Measurements from ENCODE around the gene DHRS4. TPM values are rescaled to one million over a fixed set of nuclear protein-coding genes. Genes with fewer than 3 reads are reported as not detected.
"Not testable (repeated sequence)": the region's sequence is repeated elsewhere in the genome, so short reads cannot be mapped to it uniquely, and the experiment has no call there.

DHRS4 gene
- polyA plus RNA-seq, 1 donor, result 20.9 TPM

DNA sequence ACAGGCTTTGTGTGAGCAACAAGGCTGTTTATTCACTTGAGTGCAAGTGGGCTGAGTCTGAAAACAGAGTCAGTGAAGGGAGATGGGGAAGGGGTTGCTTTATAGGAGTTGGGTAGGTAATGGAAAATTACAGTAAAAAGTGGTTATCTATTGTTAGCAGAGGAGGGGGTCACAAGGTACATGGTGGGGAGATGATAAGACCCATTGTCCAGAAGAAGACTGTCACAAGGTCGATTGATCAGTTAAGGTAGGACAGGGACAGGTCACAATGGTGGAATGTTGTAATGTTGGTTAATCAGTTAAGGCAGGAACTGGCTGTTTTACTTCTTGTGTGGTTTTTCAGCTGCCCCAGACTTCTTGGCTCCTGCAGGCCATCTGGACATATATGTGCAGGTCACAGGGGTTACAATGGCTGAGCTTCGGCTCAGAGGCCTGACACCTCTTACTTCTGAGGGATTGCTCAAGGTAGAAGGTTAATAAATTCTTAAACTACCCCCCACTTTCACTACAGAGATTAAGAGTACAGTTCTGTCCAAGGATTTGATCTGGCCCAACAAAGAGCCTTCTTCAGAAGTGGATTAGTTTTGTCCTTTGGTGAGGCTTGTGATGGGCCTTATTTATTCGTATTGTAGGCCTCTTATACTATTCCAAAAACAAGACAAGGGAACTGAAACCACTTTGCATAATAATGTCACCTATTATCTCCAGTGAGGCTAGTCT lies 13.8 kb upstream of the DHRS4 start:
- no peak for DNase-seq (ENCODE audit: low read depth)

DNA sequence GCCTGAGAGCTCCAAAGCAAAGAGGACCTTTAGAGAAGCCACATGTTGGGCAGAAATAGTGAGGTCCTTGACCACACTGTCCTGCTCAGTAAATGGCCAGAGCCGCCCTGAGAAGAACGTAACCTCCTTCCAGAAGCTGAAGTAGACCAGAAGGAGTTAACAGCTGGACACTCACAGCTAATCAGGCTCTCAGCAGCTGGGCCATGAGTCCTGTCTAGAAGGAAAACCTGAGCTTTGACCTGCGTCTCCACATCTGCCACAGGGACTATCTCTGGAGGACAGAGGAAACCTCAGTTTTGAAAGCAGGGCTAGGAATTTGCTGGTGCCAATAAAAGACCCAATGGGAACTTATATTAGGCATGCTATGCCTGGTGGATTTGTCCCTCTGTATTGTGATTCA lies 12.3 kb upstream of the DHRS4 start:
- no peak for DNase-seq (ENCODE audit: low read depth)

DNA sequence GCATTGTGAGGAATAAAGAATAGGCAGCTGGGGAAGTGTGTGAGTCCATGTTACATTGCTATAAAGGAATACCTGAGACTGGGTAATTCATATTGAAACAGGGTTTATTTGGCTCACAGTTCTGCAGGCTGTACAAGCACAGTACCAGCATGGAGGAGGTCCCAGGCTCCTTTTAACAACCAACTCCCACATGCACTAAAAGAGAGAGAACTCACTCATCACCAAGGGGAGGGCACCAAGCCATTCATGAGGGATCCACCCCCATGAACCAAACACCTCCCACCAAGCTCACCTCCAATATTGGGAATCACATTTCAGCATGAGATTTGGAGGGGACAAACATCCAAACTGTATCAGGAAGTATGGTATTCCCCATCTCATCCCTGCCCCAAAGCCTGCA lies 11.9 kb upstream of the DHRS4 start:
- DNase-seq (ENCODE audit: low read depth), result no peak

DNA sequence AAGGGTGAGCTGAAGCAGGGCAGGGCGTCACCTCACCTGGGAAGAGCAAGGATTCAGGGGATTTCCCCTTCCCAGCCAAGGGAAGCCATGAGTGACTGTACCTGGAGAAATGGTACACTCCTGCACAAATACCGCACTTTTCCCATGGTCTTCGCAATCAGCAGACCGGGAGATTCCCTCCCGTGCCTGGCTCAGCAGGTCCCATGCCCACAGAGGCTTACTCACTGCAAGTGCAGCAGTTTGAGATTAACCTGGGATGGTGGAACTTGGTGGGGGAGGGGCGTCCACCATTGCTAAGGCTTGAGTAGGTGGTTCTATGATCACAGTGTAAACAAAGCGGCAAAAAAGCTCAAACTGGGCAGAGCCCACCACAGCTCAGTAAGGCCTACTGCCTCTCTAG lies 11.0 kb upstream of the DHRS4 start:
- DNase-seq (ENCODE audit: low read depth), result no peak

DNA sequence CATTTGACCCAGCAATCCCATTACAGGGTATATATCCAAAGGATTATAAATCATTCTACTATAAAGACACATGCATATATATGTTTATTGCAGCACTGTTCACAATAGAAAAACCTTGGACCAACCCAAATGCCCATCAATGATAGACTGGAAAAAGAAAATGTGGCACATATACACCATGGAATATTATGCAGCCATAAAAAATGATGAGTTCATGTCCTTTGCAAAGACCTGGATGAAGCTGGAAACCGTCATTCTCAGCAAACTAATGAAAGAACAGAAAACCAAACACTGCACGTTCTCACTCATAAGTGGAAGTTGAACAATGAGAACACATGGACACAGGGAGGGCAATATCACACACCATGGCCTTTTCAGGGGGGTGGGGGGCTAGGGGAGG lies 4.5 kb upstream of the DHRS4 start:
- DNase-seq (ENCODE audit: low read depth), result not testable (repeated sequence)

DNA sequence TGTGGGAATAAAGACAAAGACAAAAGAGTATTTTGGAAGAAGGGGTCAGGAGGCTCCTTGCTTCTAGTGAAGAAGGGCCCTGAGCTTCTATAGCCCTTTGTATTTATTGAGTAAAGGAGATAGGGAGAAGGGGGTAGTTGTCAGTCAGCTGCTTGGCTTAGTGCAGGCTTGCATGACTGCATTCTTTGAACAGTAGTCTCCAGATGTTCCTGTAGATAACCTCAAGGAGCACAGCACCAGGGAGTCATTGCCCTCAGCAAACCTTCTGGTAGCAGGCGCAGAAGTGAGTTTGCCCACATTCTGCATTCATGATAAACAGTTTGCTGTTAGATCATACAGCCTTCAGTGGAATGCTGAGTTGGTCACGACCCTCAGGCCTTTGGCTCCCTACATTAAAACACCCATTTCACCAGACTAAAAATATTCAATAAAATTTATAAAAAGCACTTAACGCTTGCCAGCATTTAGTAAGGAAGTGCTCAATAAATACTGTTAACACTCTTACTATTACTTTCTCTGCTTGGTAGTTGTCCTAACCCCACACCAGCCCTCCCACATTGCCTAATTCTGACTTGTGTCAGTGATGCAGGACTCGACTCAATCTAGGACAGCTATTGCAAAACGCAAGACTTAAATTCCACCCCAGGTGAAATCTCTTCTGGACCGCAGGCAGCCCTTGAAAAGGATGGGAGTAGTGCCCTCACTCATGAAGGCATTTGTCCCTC lies 3.0 kb upstream of the DHRS4 start:
- DNase-seq (ENCODE audit: low read depth), result no peak

DNA sequence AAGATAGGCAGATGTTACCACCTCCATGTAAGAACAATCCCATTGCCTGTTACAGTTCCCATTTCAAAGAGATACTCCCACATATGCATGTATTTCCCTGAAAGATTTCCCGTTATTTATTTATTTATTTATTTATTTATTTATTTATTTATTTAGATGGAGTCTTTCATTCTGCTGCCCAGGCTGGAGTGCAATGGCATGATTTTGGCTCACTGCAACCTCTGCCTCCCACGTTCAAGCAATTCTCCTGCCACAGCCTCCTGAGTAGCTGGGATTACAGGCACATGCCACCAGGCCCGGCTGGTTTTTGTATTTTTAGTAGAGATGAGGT lies 2.5 kb upstream of the DHRS4 start:
- not testable (repeated sequence) for DNase-seq (ENCODE audit: low read depth)

DNA sequence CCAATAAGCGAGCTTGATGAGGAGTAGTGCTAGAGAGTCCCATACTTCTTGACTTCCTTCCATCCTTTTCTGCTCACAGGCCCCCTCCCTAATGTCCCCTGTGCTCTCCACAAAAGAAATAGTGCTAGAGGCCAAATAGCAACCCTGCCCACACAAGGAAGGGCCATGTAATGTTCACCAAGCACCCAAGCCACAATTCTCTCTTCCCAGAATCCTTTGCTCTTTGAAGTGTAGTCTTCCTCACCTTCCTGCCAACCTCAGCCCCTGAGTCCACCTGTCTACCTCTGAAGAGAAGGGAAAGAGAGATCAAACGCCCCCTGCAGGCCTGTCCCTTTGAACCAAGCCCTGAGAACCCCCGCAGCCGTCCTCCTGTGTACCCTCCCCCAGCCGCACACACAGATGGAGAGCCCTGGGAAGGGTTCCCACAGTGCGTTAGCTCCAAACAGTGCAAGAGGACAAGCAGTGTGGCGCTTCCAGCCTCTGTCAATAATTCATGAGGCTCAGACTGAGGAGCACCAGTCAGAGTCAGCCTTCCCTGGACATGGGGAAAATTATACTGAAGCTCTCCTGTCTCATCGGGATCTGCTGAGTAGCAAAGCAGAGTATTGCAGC lies 1.9 kb upstream of the DHRS4 start:
- DNase-seq (ENCODE audit: low read depth), result no peak

DNA sequence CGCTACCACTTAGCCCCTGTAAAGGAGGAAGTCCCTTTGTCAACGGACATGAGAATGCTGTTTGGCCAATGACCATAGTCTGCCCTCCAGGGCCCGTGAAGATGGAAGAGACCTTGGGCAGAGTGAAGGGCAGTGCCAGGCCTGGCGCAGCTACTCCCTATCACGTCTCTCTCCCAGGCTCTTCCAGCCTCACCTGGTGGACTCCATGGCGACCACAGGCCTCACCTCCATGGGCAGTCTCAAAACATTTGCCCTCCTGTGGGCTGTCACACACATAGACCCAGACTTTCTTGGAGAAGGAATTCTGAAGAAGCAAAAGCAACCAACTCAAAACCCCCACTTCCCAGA lies 480 bp upstream of the DHRS4 start:
- DNase-seq (ENCODE audit: low read depth), result not testable (repeated sequence)

DNA sequence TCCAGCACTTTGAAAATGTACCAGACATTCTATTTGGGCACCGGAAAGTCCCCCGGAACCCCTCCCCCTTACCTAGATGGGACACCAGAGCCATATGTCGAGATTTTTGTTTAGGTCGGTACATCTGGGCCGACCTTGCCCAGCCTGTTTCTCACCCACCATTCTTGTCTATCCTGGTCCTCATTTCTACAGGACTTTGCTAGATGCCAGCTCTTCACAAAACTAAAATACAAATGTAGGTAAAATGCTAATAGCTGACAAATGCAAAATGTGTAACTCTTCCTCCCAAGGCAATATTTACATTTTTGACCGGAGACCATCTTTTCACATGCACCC lies 677 bp downstream of the DHRS4 start:
- not testable (repeated sequence) for DNase-seq (ENCODE audit: low read depth)

DNA sequence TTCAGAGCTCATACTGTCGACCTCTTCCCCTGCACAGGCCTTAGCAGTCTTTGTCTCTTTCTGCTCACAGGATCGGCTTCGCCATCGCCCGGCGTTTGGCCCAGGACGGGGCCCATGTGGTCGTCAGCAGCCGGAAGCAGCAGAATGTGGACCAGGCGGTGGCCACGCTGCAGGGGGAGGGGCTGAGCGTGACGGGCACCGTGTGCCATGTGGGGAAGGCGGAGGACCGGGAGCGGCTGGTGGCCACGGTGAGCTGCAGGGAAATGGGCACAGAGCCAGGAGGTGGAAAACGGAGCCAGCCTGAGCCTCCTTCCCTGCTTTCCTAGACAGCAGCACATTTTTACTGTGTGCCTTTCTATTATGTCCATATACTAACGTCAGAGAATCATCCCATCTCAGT lies 1.4 kb downstream of the DHRS4 start:
- DNase-seq (ENCODE audit: low read depth), result not testable (repeated sequence)

DNA sequence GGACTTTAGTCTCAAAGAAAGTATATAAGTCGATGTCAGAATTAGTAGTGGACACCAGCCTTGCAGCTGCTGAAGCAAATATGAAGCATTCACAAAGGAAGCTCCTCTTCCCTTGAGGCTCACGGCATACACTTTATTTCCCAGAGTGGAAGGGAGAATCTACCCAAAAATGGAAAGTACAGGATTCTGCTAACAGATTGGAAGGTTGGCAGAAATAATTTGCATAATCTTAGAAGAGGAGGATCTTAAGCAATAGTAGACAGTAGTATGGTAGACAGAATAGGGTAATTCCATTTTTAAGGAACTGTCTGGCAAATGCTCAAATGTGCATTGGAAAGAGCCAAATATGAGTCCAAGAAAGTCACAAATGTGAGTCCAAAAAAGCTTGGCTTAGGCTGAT lies 2.2 kb downstream of the DHRS4 start:
- not testable (repeated sequence) for DNase-seq (ENCODE audit: low read depth)

DNA sequence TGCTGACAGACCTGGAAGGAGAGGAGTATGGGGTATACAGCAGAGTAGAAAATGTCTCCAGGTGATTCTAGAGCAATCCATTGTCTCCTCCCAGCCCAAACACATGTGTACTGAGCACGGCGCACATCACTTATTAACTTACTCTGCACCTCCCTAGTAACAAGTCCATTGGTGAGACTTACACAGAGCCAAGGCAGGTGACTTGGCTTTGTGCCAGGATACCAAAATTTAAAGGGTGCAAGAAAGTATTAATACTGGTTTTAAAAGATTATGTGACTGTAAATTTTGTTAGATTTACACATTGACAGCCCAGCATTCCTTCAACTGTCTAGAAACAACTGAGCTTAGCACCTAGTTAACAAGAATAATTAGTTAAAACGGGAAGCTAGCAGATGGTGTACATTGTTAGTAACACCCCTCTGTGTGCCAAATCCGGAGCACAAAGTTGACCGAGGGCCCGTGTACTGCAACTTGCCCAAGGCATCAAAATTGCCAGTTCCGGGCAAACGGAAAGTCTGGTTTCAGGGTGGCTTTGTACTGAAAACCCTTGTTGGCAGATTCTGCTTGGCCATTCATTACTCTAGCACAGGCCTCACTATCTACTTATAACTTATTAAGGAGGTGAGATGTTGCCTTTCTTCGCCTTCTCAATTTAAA lies 4.5 kb downstream of the DHRS4 start:
- not testable (repeated sequence) for DNase-seq (ENCODE audit: low read depth)

DNA sequence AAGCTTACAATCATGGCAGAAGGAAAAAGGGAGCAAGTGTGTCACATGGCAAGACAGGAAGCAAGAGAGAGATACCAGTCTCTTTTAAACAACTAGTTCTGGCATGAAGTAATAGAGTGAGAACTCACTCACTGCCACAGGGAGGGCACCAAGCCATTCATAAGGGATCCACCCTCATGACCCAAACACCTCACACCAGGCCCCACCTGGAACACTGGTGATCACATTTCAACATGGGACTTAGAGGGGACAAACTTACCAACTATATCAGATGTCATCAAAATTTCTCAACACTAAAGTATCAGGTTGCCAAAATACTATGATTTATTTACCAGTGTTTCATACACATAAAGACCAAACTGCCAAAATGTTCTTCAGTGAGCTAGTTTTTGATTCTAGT lies 7.3 kb downstream of the DHRS4 start:
- DNase-seq (ENCODE audit: low read depth), result not testable (repeated sequence)

DNA sequence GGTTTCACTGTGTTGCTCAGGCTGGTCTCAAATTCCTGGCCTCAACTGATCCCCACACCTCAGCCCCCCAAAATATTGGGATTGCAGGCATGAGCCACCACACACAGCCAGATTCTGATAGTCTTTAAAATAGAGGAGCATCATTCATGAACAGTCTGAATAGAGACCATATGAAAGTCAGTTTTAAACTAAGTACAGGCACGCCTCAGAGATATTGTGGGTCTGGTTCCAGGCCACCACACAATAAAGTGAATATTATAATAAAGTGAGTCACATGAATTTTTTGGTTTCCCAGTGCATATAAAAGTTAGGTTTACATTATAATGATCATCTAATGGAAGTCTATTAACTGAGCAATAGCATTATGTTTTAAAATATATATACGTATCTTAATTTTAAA lies 8.1 kb downstream of the DHRS4 start:
- not testable (repeated sequence) for DNase-seq (ENCODE audit: low read depth)

DNA sequence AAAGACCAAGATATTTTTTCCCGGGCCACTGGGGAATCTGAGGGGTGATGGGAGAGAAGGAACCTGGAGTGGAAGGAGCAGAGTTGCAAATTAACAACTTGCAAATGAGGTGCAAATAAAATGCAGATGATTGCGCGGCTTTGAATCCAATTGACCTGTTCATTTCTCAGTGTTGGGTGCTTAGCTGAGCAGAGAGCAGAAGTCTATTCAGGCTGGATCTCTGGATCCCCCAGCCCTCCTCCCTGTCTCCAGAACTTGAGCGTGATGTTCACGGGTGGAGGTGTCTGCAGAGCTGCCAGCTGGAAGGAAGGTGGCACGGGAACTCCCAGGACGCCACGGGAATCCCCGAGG lies 15.5 kb downstream of the DHRS4 start:
- not testable (repeated sequence) for DNase-seq (ENCODE audit: low read depth)

DNA sequence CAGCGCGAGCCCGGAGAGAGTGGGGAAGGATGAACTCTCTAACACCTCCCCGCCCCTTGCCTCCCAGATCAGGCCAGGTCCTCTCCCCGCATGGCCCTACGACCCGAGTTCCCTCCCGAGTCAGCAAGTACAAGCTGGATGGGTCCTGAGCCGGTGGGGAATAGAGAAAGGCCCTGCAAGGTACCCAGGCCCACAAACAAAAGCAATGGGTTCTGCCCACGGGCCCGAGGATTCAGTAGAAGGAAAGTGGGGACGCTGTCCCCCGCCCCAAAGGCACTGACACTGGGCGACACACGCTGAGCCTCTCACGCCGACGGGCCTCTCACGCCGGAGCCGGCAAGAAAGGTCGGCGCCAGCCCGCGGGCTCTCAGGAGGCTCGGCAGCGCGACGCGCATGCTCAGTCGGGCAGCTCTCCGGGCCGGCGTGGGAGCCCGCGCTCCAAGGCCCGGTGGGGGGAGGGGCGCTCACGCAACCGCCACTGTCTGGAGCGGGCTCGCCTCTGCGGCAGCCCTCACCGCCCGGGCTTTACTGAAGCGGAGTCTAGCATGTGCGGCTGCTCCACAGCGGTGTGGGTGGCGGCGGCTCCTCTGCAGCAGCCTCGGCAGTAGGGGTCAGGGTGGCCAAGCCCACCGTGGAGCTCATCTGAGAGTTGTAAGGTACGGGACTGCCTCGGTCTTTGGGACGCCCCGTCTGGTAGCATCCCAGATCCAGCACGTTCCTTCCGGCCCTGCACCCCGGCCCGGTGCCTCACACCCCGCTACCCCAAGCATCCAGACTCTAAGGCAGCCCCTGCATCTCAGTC lies 16.1 kb downstream of the DHRS4 start:
- DNase-seq (ENCODE audit: low read depth), result not testable (repeated sequence)

DNA sequence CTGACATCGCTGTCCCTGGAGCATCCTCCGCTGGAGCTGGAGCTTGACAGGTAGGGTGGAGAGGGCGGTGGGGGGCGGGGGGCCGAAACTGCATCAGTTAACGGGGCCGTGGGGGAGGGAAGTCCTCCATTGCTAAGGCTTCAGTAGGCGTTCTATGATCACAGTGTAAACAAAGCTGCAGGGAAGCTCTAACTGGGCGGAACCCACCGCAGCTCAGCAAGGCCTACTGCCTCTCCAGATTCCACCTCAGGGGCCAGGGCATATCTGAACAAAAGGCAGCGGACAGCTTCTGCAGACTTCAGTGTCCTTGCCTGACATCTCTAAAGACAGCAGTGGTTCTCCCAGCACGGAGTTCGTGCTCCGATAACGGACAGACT lies 16.7 kb downstream of the DHRS4 start:
- DNase-seq (ENCODE audit: low read depth), result not testable (repeated sequence)

DNA sequence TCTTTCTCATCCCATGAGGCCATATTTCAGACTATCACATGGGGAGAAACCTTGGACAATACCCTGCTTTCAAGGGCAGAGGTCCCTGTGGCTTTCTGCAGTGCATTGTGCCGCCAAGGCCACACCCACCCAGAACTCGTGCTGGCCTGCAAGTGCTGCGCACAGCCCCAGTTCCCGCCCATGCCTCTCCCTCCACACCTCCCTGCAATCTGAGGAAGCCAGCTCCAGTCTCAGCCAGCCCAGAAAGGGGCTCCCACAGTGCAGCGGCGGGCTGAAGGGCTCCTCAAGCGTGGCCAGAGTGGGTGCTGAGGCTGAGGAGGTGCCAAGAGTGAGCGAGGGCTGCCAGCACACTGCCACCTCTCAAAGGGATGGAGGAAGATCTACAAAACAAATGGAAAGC lies 19.6 kb downstream of the DHRS4 start:
- not testable (repeated sequence) for DNase-seq (ENCODE audit: low read depth)

DNA sequence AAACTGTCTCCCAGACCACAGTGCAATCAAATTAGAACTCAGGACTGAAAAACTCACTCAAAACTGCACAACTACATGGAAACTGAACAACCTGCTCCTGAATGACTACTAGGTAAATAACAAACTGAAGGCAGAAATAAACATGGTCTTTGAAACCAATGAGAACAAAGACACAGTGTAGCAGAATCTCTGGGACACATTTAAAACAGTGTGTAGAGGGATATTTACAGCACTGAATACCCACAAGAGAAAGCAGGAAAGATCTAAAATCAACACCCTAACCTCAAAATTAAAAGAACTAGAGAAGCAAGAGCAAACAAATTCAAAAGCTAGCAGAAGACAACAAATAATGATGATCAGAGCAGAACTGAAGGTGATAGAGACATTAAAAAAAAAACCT lies 20.5 kb downstream of the DHRS4 start:
- not testable (repeated sequence) for DNase-seq (ENCODE audit: low read depth)

DNA sequence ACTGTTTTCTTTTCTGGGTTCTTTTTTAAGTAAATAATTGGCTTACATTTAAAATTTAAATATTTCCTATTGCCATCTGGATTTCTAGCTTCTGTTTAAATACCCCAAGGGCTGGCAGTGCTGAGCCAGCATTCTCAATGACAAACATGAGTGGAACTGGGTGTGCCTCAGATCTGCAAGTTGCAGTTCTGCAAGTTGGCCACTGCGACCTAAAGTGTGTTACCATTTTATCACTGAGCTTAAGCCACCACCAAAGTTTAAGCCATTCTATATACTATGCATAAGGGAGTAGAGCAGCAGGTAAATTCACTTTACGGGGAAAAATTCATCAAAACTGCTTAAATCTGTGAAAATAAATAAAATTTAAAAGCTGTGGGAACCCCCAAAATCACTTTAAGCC lies 23.6 kb downstream of the DHRS4 start:
- DNase-seq (ENCODE audit: low read depth), result not testable (repeated sequence)
